ENCODE measurements around the gene LLPH.

- TF ChIP-seq EZH2 (IDR thresholded peaks at IDR 0.05) (no peak), CTCF (IDR thresholded peaks at IDR 0.05) (no peak), EZH2phosphoT487 (IDR thresholded peaks at IDR 0.05) (no peak)
Observed at GRCh38 chr12:66164349-66164821, 33.8 kb upstream of the LLPH start.

Data from neural progenitor cell (in vitro differentiated cells).